Muscle of leg (tissue), 16 donors: ENCODE measurements around the gene LY9. TPM values are rescaled to one million over a fixed set of nuclear protein-coding genes. Genes with fewer than 3 reads are reported as not detected.

Source experiments
- DNase-seq: peaks from one replicate; pipeline ENCODE4 v3.0.0; 2013
- H3K27ac ChIP-seq: one replicate; pipeline ENCODE4 v1.5.1; 2013; ENCODE audit warnings: mild to moderate bottlenecking, low read length, control low read depth
- H3K27me3 ChIP-seq: one replicate; pipeline ENCODE4 v1.6.1; 2013; ENCODE audit warnings: low read length; ENCODE audit not compliant: control insufficient read depth, insufficient read depth
- H3K36me3 ChIP-seq: one replicate; pipeline ENCODE4 v1.6.1; 2013; ENCODE audit warnings: low read length; ENCODE audit not compliant: control insufficient read depth, insufficient read depth
- H3K4me1 ChIP-seq: one replicate; pipeline ENCODE4 v1.6.1; 2013; ENCODE audit warnings: low read length; ENCODE audit not compliant: control insufficient read depth, insufficient read depth
- H3K4me3 ChIP-seq: one replicate; pipeline ENCODE4 v1.5.1; 2013; ENCODE audit warnings: low read length, control low read depth
- H3K9me3 ChIP-seq: replicated peaks from 2 replicates; pipeline ENCODE4 v1.6.1; 2013; ENCODE audit warnings: low read depth, low read length; ENCODE audit not compliant: control insufficient read depth
- WGBS: methylation state at CpG from one replicate; pipeline ENCODE4 v1.1.5; 2013; ENCODE audit warnings: missing lambda C conversion rate; ENCODE audit not compliant: insufficient coverage; 5-methylcytosine and 5-hydroxymethylcytosine counted together
- long read RNA-seq, 11 donors: transcript quantifications; one replicate each; lab custom pipeline, GENCODE V29; 2026
- polyA plus RNA-seq, 8 donors: library from polyadenylated mRNA; unstranded; fragments of 120-200 nt; gene quantifications; one replicate each; pipeline versions ENCODE4 v1.2.1 to v1.2.3, GENCODE V29; 2013; ENCODE audit warnings: inconsistent platforms in 1 of 8, low replicate concordance in 1 of 8; ENCODE audit not compliant: insufficient read length in 8 of 8, insufficient read depth in 1 of 8
- total RNA-seq: library from RNA; stranded (reverse); fragments of 120-200 nt; gene quantifications from one replicate; pipeline ENCODE4 v1.2.4, GENCODE V29; 2013

Gene LY9
- 0.13 TPM for total RNA-seq
- polyA plus RNA-seq, result under 1 TPM in 7 of 8 donors, not detected in 1; 0.08 to 0.42 (median 0.16) TPM
- long read RNA-seq, donor 1, result 0 reads
- long read RNA-seq, donor 2, result 0 reads
- long read RNA-seq, donor 3, result 0 reads
- long read RNA-seq, donor 4, result 0 reads
- long read RNA-seq, donor 5, result 0 reads
- long read RNA-seq, donor 6, result 0 reads
- long read RNA-seq, donor 7, result 0 reads
- long read RNA-seq, donor 8, result 0 reads
- long read RNA-seq, donor 9, result 0 reads
- long read RNA-seq, donor 10, result 0 reads
- long read RNA-seq, donor 11, result 0 reads

DNA sequence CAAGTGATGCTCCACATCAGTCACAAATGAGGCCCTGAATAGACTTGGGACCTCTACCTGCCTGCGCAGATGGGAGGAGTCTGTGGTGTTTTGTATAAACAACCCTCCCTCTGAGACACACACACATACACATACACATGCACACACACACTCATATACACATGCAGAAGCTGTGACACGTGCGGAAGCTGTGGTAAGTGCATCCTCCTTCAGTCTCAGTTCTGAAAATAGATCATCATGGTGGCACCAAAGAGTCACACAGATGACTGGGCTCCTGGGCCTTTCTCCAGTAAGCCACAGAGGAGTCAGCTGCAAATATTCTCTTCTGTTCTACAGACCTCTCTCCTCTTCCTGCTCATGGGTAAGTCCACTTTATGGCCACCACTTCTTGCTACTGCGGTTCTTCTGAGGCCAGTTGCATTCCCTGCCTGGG lies at the start of gene LY9:
LY9 (plus strand) TSS at position 224 of the 433 bp plus-strand sequence; CDS start at position 238, 14 bp downstream.
- no peak within 1 kb of the TSS for H3K4me3 ChIP-seq

GRCh38 chr1:160746836-160747500 lies 49.0 kb upstream of the LY9 start:
- H3K4me3 ChIP-seq, result no peak overlapping the region
- no peak overlapping the region for H3K27ac ChIP-seq
- H3K36me3 ChIP-seq, result no peaks in the 10 kb centered on the region
- H3K27me3 ChIP-seq, result peaks cover 2% of the 10 kb centered on the region
- no peaks in the 10 kb centered on the region for H3K4me1 ChIP-seq
- DNase-seq, result no peak
- WGBS, result no CpG with 5 or more reads among the region's 7 CpGs
- H3K9me3 ChIP-seq, result no peaks in the 10 kb centered on the region

More for the DNA sequence above, at the start of gene LY9:
- 88% methylated on average over 2 of the region's 4 CpGs for WGBS
- Histone ChIP-seq H3K27ac (no peak within 1 kb of the TSS), H3K27me3 (no peaks in the 10 kb centered on the region), H3K4me1 (no peaks in the 10 kb centered on the region), H3K36me3 (no peaks in the 10 kb centered on the region), H3K9me3 (no peaks in the 10 kb centered on the region)
- peak; percentile 33 for DNase-seq

DNA sequence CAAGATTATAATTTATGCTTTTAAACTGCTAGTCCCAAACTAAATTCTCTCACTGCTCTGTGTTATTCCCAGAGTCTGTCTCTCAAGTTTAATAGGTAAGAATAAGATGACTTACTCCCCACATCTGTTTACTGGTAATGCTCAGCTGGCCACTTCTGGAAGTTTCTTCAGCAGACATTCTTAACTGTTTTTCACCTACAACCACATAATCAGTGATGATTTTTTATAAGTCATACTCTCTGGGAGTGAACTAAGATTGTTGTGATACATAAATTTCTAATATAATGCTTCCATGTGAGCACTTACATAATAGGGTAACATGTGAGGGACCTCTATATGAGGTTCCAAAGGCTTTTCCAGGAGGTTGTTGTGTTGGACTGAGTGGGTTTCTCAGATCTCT lies 48.3 kb upstream of the LY9 start:
- no peaks in the 10 kb centered on the region for H3K4me1 ChIP-seq
- H3K4me3 ChIP-seq, result no peak overlapping the region
- no peak overlapping the region for H3K27ac ChIP-seq
- no peaks in the 10 kb centered on the region for H3K9me3 ChIP-seq
- H3K27me3 ChIP-seq, result peaks cover 1% of the 10 kb centered on the region
- DNase-seq, result no peak
- H3K36me3 ChIP-seq, result no peaks in the 10 kb centered on the region

DNA sequence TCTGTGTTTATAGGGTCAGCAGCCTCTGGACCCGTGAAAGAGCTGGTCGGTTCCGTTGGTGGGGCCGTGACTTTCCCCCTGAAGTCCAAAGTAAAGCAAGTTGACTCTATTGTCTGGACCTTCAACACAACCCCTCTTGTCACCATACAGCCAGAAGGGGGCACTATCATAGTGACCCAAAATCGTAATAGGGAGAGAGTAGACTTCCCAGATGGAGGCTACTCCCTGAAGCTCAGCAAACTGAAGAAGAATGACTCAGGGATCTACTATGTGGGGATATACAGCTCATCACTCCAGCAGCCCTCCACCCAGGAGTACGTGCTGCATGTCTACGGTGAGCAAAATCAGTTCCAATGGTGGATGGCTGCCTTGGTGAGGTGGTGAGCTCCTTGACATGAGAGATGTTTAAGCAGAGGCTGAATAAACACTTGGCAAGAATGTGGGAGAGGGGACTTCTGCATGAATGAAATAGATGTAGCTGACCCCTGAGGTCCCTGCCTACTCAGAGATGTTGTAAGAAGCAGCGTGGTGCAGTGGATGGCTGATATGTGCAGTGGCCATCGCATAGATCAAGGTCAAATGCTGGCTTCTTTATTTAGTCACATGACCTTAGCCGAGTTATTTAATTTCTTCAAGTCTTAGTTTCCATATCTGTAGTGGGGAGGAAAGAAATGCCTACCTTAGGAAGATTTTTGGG lies 47.6 kb upstream of the LY9 start:
- no peak for DNase-seq
- no peaks in the 10 kb centered on the region for H3K27me3 ChIP-seq
- H3K4me3 ChIP-seq, result no peak overlapping the region
- no peaks in the 10 kb centered on the region for H3K9me3 ChIP-seq
- H3K36me3 ChIP-seq, result no peaks in the 10 kb centered on the region
- WGBS, result 100% methylated on average over 2 of the region's 10 CpGs
- H3K4me1 ChIP-seq, result no peaks in the 10 kb centered on the region
- H3K27ac ChIP-seq, result no peak overlapping the region

DNA sequence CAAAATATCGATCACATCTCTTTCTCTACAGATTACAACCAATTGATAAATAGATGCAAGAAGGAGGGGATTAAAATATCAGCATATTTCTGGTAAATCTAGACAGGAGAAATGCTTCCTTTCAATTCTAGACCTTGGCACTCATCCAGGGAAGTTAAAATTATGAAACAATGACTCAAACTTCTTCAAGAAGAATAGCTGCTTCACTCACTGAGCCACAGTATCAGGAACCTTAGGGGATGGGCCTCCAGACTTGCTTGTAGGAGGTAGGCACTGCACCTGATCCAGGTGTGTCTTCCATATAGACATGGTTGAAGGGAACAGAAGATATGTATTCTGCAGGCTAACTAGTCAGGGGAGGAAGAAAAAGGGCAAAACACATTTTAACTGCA lies 47.1 kb upstream of the LY9 start:
- no CpG with 5 or more reads among the region's 1 CpG for WGBS
- H3K9me3 ChIP-seq, result no peaks in the 10 kb centered on the region
- no peaks in the 10 kb centered on the region for H3K36me3 ChIP-seq
- no peaks in the 10 kb centered on the region for H3K4me1 ChIP-seq
- no peaks in the 10 kb centered on the region for H3K27me3 ChIP-seq
- no peak overlapping the region for H3K27ac ChIP-seq
- DNase-seq, result peak; percentile 19
- H3K4me3 ChIP-seq, result no peak overlapping the region

GRCh38 chr1:160750608-160751007 lies 45.4 kb upstream of the LY9 start:
- no peaks in the 10 kb centered on the region for H3K27me3 ChIP-seq
- no peak overlapping the region for H3K4me3 ChIP-seq
- DNase-seq, result no peak
- no peaks in the 10 kb centered on the region for H3K9me3 ChIP-seq
- H3K36me3 ChIP-seq, result no peaks in the 10 kb centered on the region
- H3K27ac ChIP-seq, result no peak overlapping the region
- 100% methylated on average over 2 of the region's 2 CpGs for WGBS
- H3K4me1 ChIP-seq, result no peaks in the 10 kb centered on the region

- Histone ChIP-seq H3K27me3 (no peaks in the 10 kb centered on the region), H3K4me3 (no peak overlapping the region), H3K9me3 (no peaks in the 10 kb centered on the region), H3K36me3 (no peaks in the 10 kb centered on the region), H3K27ac (no peak overlapping the region), H3K4me1 (no peaks in the 10 kb centered on the region)
- DNase-seq, result no peak
- WGBS, result 70% methylated on average over 1 of the region's 3 CpGs
Measured at GRCh38 chr1:160752406-160752805, 43.6 kb upstream of the LY9 start.

DNA sequence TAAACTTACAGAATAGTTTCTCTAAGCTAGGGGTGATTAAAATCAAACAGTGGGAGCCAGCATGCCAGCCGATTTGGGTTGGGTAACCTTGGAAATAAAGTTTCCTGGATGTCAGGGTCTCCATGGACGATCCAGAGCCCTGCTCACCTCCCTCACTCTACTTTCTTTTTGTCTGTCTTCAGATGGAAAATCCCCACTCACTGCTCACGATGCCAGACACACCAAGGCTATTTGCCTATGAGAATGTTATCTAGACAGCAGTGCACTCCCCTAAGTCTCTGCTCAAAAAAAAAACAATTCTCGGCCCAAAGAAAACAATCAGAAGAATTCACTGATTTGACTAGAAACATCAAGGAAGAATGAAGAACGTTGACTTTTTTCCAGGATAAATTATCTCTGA lies 43.0 kb upstream of the LY9 start:
- 64% methylated on average over 2 of the region's 5 CpGs for WGBS
- no peak for DNase-seq
- H3K9me3 ChIP-seq, result no peaks in the 10 kb centered on the region
- H3K4me3 ChIP-seq, result no peak overlapping the region
- H3K36me3 ChIP-seq, result no peaks in the 10 kb centered on the region
- H3K27ac ChIP-seq, result no peak overlapping the region
- H3K4me1 ChIP-seq, result no peaks in the 10 kb centered on the region
- no peaks in the 10 kb centered on the region for H3K27me3 ChIP-seq

- no peaks in the 10 kb centered on the region for H3K9me3 ChIP-seq
- H3K36me3 ChIP-seq, result no peaks in the 10 kb centered on the region
- no peak for DNase-seq
- H3K4me3 ChIP-seq, result no peak overlapping the region
- no peak overlapping the region for H3K27ac ChIP-seq
- H3K4me1 ChIP-seq, result no peaks in the 10 kb centered on the region
- H3K27me3 ChIP-seq, result no peaks in the 10 kb centered on the region
Measured at GRCh38 chr1:160753594-160753993, 42.4 kb upstream of the LY9 start.

GRCh38 chr1:160755461-160755860 lies 40.5 kb upstream of the LY9 start:
- no peaks in the 10 kb centered on the region for H3K9me3 ChIP-seq
- no peak overlapping the region for H3K27ac ChIP-seq
- no peak for DNase-seq
- H3K36me3 ChIP-seq, result no peaks in the 10 kb centered on the region
- H3K4me1 ChIP-seq, result no peaks in the 10 kb centered on the region
- no CpG with 5 or more reads among the region's 2 CpGs for WGBS
- H3K27me3 ChIP-seq, result no peaks in the 10 kb centered on the region
- no peak overlapping the region for H3K4me3 ChIP-seq
